Stimulated activated CD8-positive, alpha-beta memory T cell treated with anti-CD3 and anti-CD28 coated beads, Interleukin-4, amount 100 ng/mL, for 48 hours (primary cell): ENCODE measurements around the gene DUXB.

ENCODE experiments used
- DNase-seq: peaks from one replicate; pipeline ENCODE4 v3.0.0-alpha.2; 2020

The DUXB gene

DNA sequence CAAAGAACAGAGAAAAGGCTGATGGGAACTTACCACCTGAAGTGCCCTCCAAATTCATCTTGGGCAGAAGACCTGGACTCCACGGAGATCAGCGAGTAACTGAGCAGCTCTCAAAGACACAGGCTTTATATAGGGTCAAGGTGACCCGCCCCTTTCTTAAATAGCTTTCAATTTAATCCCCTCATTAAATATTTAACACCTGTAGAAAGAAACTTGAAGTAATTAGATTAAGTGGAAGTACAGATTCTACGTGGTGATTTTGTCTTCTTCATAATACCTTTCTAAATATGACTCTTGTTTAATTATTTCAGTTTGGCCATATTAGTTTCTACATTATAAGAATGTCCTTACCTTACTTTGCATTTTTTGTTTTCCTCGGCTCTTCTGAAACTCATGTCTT is at the start of gene DUXB:
DUXB (minus strand) TSS at position 101 of the 400 bp plus-strand sequence; CDS start at position 58, 43 bp downstream.
- DNase-seq = no peak

GRCh38 chr16:75750528-75750927 is 49.3 kb upstream of the DUXB start:
- DNase-seq = no peak

DNA sequence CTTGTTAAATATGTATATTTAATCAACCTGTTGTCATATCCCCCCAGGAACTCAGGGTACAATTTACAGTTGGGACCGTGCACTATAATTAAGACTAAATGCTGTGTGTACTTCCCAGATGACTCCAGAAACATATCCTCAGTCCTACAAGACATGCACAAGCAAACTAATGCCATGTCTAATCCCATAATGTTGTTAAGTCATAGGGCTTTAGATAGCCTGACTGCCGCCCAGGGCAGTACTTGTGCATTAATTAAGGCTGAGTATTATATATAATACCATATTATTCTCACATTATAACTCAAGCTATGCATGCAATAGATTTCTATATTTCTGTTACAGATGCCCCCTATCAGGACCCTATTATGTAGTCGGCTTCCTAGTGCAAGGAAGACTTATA is 45.1 kb upstream of the DUXB start:
- no peak for DNase-seq

GRCh38 chr16:75745823-75746222 is 44.6 kb upstream of the DUXB start:
- no peak for DNase-seq

DNA sequence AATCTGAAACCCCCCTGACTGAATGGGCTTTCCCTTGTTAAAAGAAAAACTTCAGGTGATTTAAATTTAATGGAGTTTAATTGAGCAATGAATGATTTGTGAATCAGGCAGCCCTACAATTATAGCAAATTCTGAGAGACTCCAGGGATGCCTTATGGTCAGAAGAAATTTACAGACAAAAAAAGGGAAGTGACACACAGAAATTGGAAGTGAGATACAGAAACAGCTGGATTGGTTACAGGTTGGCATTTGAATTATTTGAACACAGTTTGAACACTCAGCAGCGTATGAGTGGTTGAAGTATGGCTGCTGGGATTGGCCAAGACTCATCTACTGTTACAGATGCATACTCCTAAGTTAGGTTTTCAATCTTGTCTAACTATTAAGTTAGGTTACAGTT is 44.0 kb upstream of the DUXB start:
- DNase-seq = no peak

- no peak for DNase-seq
These were observed 41.3 kb upstream of the DUXB start for GRCh38 chr16:75742424-75743047.

GRCh38 chr16:75733305-75734211 is 32.3 kb upstream of the DUXB start:
- no peak for DNase-seq

DNA sequence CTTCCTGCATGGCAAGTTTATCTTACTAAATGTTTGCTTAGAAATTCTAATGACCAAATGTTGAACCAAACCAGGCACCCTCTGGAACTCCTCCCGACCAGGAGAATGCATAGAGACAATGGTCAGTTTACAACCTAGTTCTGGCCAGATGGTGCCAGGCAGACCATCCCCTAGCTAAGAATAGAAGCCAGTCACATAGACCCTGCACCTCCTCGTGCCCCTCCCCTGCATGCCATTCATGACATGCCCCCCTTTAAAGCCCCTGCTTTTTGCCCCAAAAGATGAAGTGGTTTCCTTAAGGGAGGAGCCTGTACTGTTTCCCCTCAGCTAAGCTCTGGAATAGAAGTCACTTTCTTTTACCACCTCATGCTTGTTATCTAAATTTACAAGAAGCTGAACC is 31.6 kb upstream of the DUXB start:
- no peak for DNase-seq

GRCh38 chr16:75727221-75727620 is 26.0 kb upstream of the DUXB start:
- no peak for DNase-seq

GRCh38 chr16:75726390-75726789 is 25.1 kb upstream of the DUXB start, which contains the start of gene CPHXL:
TSS of gene CPHXL (minus strand) at chr16:75726490. CDS start at chr16:75726442, 48 bp downstream.
- DNase-seq = no peak

GRCh38 chr16:75718452-75718851 is 17.2 kb upstream of the DUXB start:
- DNase-seq = no peak

- DNase-seq = no peak
These were observed 13.4 kb upstream of the DUXB start for GRCh38 chr16:75714661-75715060.

GRCh38 chr16:75710344-75710743 is 9.1 kb upstream of the DUXB start:
- no peak for DNase-seq

DNA sequence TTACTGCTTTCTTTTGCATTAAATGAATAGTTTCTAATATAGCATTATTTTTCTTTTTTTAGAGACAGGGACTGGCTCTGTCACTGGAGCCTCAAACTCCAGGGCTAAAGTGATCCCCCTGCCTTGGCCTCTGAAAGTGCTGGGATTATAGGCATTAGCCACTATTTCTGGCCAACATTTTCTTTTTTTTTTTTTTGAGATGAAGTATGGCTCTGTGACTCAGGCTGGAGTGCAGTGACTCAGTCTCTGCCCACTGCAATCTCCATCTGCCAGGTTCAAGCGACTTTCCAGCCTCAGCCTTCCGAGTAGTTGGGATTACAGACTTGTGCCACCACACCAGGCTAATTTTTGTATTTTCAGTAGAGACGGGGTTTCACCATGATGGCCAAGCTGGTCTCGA is 2.0 kb upstream of the DUXB start:
- no peak for DNase-seq

DNA sequence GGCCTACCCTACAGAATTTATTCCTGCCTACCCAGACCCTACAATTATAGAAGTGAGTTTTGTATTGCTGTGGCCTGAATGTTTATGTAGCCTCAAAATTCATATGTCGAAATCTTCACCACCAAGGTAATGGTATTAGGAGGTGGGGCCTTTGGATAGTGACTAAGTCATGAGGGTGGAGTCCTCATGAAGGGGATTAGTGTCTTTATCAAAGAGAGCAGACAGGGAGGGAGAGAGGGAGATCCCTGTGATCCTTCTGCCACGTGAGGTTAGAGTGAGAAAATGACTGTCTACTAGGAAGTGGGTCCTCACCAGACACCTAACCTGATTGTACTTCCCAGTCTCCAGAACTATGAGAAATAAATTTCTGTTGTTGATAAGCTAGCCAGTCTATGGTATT is 981 bp upstream of the DUXB start:
- no peak for DNase-seq

DNA sequence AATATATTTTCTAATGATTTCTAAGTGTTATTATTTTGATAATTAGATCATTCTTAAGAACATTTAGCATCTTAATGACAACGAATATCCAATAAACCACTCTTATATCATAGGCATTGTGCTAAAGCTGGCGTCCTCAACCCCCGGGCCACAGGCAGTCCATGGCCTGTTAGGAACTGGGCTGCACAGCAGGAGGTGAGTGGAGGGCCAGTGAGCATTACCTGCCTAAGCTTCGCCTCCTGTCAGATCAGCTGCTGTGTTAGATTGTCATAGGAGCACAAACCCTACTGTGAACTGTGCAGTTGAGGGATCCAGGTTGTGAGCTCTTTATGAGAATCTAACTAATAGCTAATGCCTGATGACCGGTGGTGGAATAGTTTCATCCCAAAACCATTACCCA is 3.7 kb downstream of the DUXB start:
- DNase-seq = no peak

GRCh38 chr16:75695708-75696107 is 5.6 kb downstream of the DUXB start:
- DNase-seq = no peak

DNA sequence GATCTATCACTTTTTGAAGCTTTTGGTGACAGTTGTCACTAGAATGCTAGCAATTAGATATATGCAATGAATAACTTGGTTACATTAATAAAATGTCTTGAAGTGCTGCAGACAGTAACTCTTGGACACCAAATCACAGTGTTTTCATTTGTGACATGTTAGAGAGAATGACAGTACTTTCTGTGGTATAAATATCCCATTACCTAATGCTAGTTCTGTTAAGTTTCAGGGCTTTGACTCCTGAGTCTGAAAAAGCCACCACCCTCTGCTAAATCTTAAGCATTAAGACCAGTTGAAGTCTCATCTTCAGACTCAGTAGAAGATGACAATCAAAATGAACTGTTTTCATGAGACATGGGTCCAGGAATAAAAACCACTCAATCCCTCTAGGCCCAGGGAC is 13.9 kb downstream of the DUXB start:
- no peak for DNase-seq

- no peak for DNase-seq
These were observed 19.0 kb downstream of the DUXB start for GRCh38 chr16:75682308-75682707.

GRCh38 chr16:75679366-75679765 is 21.9 kb downstream of the DUXB start:
- DNase-seq = no peak

DNA sequence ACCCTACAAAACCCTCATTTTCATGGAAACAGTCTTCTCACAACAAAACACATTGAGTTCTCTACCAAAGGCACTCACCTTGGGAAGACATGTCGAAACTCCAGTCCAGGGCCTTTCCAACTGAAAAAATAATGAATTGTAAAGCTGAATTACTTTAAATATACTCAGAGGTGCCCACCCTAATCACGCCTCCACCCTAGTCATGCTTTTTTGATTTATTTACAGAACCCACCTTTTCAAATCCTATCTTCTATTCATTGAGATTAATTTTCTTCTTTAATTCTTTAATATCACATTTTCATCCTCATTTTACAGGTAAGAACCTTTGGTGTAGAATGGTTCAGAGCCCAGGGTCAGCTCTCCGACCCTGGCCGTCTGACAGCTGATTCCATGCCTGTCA is 24.4 kb downstream of the DUXB start, which contains the start of gene CPHXL2:
CPHXL2 (minus strand) TSS at position 101 of the 400 bp plus-strand sequence; CDS start at position 91, 10 bp downstream.
- no peak for DNase-seq

GRCh38 chr16:75667503-75667902 is 33.8 kb downstream of the DUXB start:
- DNase-seq = no peak

DNA sequence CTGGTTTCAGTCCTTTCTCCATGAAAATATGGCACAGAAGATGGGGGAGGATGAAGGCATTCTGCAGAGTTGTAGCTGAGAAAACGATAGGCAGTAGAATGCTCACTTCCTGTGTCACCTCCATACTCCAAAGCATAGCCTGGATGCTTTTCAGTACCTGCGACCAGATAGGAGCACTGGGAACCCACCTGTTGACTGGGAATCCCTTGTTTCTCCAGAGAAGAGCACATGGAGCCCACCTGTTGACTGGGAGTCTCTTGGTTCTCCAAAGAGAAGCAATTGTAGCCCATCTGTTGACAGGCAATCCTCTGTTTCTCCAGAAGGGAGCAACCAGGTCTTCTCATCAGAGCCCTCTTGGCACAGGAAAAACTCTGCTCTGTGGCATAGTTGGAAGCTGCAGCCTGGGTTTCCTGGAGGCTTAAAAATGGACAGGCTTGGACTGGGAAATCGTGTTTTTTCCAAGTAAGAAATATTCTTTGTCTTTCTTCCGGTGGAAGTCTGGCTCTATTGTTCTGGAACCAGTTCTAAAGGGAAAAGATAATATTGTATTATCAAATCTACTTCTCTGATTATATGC is 40.4 kb downstream of the DUXB start:
- DNase-seq = no peak

DNA sequence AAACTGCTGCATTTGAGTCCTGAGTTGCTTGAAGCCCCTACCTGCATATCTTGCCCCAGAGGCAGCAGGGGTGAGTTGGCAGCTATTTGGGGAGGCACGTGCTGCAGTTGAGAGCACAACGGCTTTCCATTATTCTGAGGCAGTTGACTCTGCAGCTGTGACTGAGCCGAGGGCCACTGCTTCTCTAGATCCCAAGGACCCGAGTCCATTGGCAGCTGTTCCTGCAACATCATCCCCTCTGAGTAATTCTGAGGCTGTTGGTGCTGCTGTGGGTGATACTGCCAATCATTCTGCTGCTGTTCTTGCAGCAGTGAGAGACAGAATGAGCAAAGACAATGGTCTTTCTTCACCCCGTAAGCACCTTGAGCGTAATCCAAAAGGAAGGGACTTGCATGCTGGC is 40.9 kb downstream of the DUXB start:
- DNase-seq = no peak
